ENCODE measurements around the gene DOC2A.

- TF ChIP-seq POLR2A (IDR thresholded peaks at IDR 0.05; ENCODE audit: low read length) (no peak), GATA1 (IDR thresholded peaks at IDR 0.05; ENCODE audit: low read depth, low read length) (no peak)
Observed at GRCh38 chr16:30011714-30012504, 1.1 kb upstream of the DOC2A start.
